Stromal cell of bone marrow (primary cell): ENCODE results near the gene ATG10.

ENCODE experiments used
- DNase-seq: peaks from one replicate; pipeline ENCODE4 v3.0.0-alpha.2; 2012; ENCODE audit warnings: low read depth

ATG10 gene

DNA sequence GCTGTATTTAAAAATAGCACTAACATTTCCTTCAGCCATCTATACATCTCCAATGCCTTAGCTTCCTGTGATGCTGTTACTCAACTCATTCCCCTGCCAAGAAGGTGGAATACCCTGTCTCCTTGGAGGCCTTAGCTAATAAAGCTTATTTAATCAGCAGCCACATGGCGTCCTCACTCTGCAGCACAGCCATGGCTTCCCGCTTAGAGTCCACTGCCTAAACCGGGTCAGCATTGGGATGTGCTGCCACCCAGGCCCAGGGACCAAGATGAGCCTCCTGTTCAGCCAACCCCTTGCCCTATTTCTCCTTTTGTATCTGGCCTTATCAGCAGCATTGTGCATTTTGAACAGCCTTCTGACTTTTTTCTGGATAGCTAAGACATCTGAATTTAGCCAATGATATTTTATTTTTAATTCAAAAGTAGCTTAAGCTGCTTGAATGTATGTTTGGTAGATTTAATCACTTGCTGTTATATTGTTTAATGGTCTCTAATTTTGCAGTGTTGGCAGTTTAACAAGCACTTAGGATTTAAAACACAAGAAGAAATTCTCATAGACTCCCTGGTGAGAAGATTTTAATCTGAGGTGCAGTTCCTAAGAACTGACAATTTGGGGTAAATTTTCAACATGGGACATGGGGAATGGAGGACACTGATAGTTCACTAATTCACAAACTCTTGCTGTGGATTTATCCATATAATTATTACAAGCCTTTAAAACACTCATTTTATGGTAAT lies 193.3 kb downstream of the ATG10 start:
- DNase-seq = no peak

- DNase-seq = peak; percentile 85
These were observed 194.1 kb downstream of the ATG10 start for GRCh38 chr5:82165740-82166530.

- no peak for DNase-seq
These were observed 195.6 kb downstream of the ATG10 start for GRCh38 chr5:82167372-82167935.

DNA sequence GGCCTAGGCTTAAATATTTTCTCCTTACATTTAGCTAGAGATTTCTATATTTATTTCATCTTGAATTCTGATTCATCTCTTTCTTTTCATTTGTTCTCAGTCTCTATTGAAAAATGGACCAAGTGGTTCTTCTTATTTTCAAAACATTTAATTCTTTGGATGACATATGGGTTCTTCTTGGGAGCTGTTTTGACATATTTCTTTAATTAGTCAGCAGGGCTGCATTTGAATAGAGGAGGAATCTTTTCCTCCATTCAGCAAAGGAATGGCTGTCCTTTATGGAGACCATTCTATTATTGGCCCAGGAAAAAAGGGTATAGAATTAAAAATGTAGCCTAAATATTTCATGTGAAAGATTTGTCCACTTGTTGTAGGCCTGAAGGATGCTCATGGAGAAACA lies 196.5 kb downstream of the ATG10 start:
- no peak for DNase-seq

DNA sequence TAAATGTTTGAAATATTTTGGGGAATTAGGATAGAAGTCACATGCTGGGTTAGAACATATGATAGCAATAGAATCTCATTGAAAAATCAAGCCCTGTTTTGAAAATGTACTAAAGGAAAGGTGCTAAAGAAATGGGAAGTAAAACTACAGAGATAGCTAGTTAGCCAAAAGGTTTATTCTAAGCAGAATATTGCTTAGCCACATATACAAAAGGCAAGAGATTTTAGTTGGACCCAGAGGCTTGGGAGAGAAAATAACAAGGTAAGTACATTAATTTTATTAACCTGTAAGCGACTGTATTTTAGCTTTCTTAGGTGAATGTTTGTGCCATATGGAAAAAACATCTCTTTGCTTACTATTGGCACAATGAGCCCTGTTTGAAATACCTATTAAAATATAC lies 198.1 kb downstream of the ATG10 start:
- DNase-seq = no peak

GRCh38 chr5:82174128-82174918 lies 202.5 kb downstream of the ATG10 start:
- DNase-seq = peak; percentile 91

GRCh38 chr5:82174919-82175219 lies 203.0 kb downstream of the ATG10 start:
- no peak for DNase-seq

DNA sequence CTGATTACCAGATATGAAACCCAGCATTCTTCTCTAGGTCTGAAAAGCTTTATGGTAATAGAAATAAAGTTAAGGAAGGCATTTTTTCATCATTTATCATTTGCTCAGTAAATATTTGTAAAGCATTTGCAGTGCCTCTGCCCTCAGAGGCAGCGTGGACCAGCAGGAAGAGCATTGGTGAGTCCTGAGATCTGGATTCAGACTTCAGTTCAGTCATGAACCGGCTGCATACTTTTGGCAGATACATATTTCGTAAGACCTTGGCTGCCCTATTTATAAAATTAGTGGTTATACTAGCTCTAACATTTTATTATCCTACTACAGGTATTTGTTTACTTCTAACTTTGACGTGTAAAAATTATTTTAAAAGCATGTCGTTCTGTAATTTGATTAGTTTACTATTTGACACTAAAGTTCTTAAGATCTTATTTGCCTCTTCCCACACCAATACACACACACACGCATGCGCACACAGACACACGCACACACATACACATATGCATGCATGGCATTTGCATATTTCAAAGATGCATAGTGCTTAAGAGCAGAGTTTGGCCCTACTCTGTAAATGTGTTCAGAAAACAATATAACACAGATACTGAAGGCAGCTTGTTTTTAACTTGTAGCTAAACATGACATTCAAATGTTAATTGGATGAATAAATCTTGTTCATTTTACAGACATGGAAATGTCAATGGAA lies 204.4 kb downstream of the ATG10 start:
- DNase-seq = no peak

GRCh38 chr5:82178378-82178777 lies 206.6 kb downstream of the ATG10 start:
- no peak for DNase-seq

- DNase-seq = no peak
These were observed 210.8 kb downstream of the ATG10 start for GRCh38 chr5:82182662-82183061.

DNA sequence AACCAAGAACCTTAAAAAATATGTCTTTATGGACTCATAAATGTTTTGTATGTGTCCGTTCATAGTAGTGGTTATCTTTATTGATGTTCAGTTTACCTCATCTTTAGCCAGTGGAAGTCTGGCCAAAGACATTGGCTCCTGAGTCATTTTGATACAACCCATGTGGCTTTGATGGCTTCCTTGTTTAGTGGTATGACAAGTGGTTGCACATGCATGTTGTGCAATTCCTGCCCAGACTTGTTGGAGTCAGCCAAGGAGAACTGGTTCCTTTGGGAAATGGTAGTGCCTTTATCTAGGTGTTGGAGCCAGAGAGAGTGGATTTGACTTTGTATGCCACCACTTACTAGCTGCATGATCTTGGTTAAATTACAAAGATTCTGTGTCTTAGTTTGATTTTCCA lies 212.0 kb downstream of the ATG10 start:
- DNase-seq = peak; percentile 51

GRCh38 chr5:82185851-82186250 lies 214.0 kb downstream of the ATG10 start:
- DNase-seq = no peak

DNA sequence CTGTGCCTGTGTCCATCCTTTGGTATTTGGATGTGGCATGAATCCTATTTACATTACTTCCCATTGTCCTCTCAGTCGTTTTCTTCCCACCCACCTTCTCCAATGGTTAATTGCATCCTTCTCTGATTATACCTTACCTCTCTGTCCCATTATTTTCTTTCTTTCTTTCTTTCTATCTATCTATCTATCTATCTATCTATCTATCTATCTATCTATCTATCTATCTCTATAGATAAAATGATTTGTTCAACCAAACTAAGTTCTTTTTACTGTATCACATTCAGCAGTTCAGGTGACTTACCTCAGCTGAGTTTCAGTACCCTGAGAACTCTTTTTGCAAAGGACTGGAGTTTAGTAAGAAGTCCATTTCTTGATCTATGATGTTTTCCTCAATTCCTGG lies 225.7 kb downstream of the ATG10 start:
- no peak for DNase-seq

- no peak for DNase-seq
These were observed 232.7 kb downstream of the ATG10 start for GRCh38 chr5:82204567-82204966.

DNA sequence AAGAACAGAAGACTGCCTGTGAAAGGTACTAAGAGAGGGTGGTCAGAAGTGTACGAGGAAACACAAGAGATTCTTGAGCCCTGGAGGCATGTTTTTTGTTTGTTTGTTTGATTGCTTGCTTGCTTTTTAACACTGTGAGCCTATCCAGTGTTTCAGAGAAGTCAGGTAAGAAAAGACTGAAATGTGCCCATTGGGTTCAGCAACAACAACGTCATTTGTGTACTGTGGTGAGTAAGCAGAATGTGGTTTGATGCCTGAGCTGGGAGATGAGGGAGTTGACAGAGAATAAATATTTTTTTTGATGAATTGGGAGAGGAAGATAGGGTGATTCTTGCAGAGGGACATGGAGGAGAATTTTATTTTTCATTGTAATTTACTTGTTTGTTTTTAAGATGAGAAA lies 233.2 kb downstream of the ATG10 start:
- DNase-seq = no peak

- DNase-seq = no peak
These were observed 236.5 kb downstream of the ATG10 start for GRCh38 chr5:82208371-82208770.

DNA sequence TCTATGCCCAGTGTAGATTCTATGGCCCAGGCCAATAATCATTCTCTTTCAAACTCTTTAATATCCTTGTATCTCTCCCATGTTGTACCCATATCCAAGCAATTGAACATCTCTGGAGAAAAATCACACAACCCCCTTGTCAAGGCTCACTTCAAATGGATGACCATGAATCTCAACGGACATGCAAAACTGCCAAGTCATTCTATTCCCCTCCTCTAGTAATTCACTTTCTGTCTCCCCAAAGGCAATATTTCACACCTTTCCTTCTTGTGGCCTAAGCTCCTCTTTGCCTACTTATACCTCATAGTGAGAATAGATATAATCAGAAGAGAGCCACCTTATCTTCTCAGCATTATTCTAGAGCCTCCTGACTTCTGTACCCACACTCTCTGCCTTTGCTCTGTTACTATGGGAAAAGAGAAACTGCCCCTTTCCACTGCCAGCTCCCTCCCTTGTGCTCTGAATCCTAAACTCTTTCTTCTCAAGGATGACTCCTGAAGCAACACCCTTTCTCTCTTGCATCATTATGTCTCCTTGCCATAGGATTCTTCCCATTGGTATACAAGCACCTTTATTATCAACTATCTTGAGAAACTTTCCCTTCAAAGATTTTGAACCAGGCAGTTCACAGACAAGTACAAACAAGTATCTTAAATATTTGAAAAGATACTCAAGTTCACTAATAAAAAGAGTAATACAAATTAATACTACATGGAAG lies 240.2 kb downstream of the ATG10 start:
- no peak for DNase-seq

- DNase-seq = no peak
These were observed 246.1 kb downstream of the ATG10 start for GRCh38 chr5:82217917-82218316.

DNA sequence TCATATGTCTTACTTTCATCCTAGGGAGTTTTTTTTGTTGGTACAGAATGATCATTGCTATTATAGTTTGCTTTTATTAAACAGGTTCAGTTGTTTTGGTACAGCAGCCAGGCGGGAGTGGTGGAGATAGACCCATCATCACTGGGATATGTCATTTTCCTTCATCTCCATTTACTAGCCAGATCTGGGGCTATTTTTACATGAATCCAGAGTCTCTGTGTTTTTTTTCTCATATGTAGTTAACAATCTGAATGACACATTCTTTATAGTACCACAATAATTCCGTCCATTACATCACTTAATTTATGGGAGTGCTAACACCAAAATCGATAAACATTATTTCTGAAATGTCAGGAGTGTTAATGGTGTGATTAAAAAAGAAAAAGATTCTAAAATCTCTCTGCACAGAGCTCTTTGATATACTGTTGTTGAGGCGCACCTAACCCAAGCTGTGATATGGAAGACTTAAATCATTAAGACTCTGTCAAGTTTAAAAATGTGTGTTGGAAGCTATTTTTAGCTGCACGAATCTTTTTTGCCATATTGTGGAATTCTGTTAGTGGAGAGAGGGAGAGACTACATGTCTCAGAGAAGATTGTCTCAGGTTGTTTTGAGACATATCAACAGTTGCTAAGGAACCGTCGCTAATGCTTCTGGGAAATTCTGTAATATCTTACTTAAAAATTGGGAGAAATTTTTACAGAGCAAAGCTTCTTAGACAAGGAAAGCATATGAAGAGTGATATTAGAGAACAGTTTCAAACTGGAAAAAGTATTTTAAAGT lies 246.7 kb downstream of the ATG10 start:
- no peak for DNase-seq

- DNase-seq = no peak
These were observed 249.2 kb downstream of the ATG10 start for GRCh38 chr5:82221020-82221419.
